ENCODE measurements around the gene ZNF366. TPM values are rescaled to one million over a fixed set of nuclear protein-coding genes. Genes with fewer than 3 reads are reported as not detected.
A peak's percentile ranks its signal among the peaks of the same experiment; 100 is the strongest.

Gene ZNF366
- total RNA-seq, 1 donor from 2014 or later = 0.40 TPM

GRCh38 chr5:72465601-72466563 lies 41.3 kb downstream of the ZNF366 start:
- peak in 1 of 2 donors; percentile 58 for DNase-seq (ENCODE audit: low read depth in 2 of 2)

DNA sequence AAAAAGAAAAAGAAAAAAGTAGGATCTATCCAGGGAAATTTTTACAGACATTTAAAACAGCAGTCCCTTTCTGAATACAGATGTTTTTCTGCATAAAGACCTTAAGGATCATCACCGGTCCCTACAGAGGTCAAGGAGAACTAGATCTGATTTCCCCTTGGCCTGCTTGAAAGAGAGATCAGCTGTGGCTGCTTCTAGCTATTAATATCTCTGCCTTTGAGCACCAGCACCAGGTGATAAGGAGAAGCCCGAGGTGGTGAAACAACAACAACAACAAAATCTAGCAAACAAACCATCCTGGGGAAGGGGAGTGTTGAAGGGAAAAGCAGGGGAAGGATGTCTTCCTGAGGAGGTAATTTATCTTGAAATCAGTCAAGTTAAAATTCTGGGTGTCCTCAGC lies 42.1 kb downstream of the ZNF366 start:
- DNase-seq (ENCODE audit: low read depth in 2 of 2) = no peak

DNA sequence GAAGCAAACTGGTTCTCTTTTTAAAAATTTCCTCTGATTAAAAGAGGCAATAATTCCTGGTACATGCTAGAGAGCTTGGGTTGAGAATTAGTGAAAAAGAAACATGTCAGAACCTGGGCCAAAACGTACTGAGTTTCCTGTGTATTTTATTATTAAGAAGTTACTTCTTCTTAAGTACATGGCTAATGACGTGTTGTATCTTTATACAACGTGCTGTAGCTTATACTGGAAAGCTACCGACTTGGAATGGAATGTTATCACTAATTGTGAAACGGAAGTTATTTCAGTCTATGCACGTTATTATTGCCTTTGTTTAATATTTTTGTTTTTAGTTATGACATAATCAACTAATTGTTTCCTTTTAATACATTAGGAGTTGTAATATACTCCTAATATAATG lies 43.1 kb downstream of the ZNF366 start:
- DNase-seq (ENCODE audit: low read depth in 2 of 2) = peak in 1 of 2 donors; percentile 86

- DNase-seq (ENCODE audit: low read depth in 2 of 2) = peak in 1 of 2 donors; percentile 21
Observed at GRCh38 chr5:72463449-72464052, 43.7 kb downstream of the ZNF366 start.

- no peak for DNase-seq (ENCODE audit: low read depth in 2 of 2)
Observed at GRCh38 chr5:72460413-72460812, 46.8 kb downstream of the ZNF366 start.

- DNase-seq (ENCODE audit: low read depth in 2 of 2) = no peak
Observed at GRCh38 chr5:72459913-72460312, 47.3 kb downstream of the ZNF366 start.

GRCh38 chr5:72459089-72459661 lies 48.0 kb downstream of the ZNF366 start:
- DNase-seq (ENCODE audit: low read depth in 2 of 2) = no peak

DNA sequence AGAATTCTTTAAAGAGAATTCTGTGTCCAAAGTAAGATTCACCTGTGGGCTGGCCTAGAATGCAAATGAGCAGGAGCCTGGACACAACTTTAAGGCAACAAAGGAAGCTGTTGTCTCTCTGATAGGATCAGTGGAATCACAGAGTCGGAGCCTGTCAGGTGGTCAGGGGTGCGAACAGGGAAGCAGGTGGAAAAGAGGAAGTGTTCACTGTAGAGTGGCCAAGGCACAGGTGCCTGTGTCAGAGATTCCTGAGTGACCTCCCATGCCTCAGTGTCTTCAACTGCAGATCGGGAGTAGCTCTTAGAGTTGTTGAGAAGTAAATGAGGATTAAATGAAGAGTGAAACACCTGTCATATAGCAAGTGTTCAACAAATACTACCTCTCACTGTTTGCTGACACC lies 48.8 kb downstream of the ZNF366 start:
- DNase-seq (ENCODE audit: low read depth in 2 of 2) = no peak

GRCh38 chr5:72457491-72457890 lies 49.7 kb downstream of the ZNF366 start:
- no peak for DNase-seq (ENCODE audit: low read depth in 2 of 2)

GRCh38 chr5:72456391-72457074 lies 50.7 kb downstream of the ZNF366 start:
- DNase-seq (ENCODE audit: low read depth in 2 of 2) = no peak

- no peak for DNase-seq (ENCODE audit: low read depth in 2 of 2)
Observed at GRCh38 chr5:72455476-72455875, 51.7 kb downstream of the ZNF366 start.

GRCh38 chr5:72454996-72455395 lies 52.2 kb downstream of the ZNF366 start:
- peak; percentile 49 to 59 for DNase-seq (ENCODE audit: low read depth in 2 of 2)

GRCh38 chr5:72453246-72453775 lies 53.9 kb downstream of the ZNF366 start:
- DNase-seq (ENCODE audit: low read depth in 2 of 2) = peak in 1 of 2 donors; percentile 33

- DNase-seq (ENCODE audit: low read depth in 2 of 2) = peak; percentile 56 to 96
Observed at GRCh38 chr5:72452515-72453245, 54.5 kb downstream of the ZNF366 start.

- peak; percentile 87 to 97 for DNase-seq (ENCODE audit: low read depth in 2 of 2)
Observed at GRCh38 chr5:72451741-72452505, 55.3 kb downstream of the ZNF366 start.

- no peak for DNase-seq (ENCODE audit: low read depth in 2 of 2)
Observed at GRCh38 chr5:72448368-72448767, 58.8 kb downstream of the ZNF366 start.

DNA sequence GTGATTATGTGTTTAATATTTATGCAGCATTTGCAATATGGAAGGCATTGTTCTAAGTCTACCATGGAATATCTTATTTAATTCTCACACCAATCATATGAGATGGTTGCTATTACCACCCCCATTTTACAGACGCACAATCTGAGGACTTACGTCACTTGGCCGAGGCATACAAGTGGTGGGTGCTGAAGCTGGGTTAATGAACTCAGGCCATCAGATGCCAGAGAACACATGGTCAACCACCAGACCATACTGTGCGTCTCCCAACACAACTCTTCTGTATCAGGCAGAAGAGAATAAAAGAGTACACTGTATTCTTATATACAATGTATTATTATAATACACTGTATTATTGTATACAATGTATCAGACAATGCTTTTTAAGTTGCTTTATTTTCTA lies 59.5 kb downstream of the ZNF366 start:
- DNase-seq (ENCODE audit: low read depth in 2 of 2) = no peak

GRCh38 chr5:72445969-72446368 lies 61.2 kb downstream of the ZNF366 start:
- no peak for DNase-seq (ENCODE audit: low read depth in 2 of 2)

DNA sequence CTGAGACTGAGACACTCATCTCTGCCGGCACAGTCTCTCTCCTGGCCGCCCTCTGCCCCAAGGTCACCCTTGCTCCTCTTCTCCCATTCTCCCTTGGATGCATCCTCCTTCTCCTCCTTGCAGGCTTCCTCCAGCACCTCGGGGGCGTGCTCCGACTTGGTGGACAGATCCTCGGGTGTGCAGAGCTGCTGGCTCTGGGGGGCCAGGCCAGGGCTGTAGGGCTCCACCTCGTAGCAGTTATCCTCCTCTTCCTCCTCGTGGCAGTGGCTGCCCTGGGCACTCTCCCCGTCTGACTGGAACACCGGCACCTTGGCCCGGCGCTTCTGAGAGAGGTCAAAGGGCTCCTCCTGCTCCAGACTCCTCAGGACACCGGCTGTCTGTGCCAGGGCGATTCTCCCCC lies 63.3 kb downstream of the ZNF366 start:
- no peak for DNase-seq (ENCODE audit: low read depth in 2 of 2)
